TTC549 (cell line): ENCODE results near the gene NDST1.

Experiments
- FAIRE-seq: peaks from 2 replicates; lab custom pipeline; 2012; peaks lifted over from hg19 to GRCh38; lab: Jason Lieb, UNC

The NDST1 gene

DNA sequence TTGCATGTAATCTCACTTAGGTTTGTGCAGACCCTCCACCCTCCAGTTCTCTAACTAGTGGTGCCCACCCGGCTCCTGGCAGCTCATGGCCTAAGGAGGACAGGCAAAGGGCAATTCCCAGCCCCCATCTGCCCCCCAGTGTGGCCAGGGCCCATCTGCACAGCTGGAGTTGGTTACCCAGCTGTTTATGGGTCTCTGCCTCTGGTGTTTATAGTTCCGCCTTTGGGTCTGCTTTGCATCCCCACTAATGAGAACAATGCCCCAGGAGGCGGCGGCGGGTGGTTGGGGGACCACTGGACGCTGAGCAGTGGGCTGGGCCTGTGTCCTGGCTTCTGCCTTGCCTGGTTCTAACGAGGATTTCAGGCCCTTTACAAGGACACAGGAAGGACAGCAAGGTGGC, 62.4 kb downstream of the NDST1 start:
- FAIRE-seq, result no peak

DNA sequence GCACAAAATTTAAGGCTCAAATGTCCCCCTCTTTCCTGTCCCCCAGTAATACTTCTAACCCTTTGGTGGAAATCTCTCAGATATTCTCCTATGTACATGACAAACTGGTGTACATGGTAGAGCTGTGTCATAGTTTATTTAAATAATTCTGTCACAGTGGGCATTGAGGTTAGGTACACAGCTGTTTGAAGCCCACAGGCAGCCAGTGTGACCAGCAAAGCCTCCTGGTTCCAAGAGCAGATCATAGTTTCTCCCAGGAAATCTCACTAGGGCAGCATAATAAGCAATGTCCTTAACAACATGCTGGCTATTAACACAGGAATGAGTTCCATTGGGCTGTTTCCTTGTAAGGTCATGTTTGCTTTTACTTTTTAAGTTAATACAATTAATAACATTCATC, 63.9 kb downstream of the NDST1 start:
- FAIRE-seq, result no peak

- no peak for FAIRE-seq
These were observed 65.3 kb downstream of the NDST1 start for GRCh38 chr5:150573216-150573615.

- no peak for FAIRE-seq
These were observed 66.2 kb downstream of the NDST1 start for GRCh38 chr5:150573867-150574817.

- FAIRE-seq, result no peak
These were observed 67.1 kb downstream of the NDST1 start for GRCh38 chr5:150574818-150575547.

DNA sequence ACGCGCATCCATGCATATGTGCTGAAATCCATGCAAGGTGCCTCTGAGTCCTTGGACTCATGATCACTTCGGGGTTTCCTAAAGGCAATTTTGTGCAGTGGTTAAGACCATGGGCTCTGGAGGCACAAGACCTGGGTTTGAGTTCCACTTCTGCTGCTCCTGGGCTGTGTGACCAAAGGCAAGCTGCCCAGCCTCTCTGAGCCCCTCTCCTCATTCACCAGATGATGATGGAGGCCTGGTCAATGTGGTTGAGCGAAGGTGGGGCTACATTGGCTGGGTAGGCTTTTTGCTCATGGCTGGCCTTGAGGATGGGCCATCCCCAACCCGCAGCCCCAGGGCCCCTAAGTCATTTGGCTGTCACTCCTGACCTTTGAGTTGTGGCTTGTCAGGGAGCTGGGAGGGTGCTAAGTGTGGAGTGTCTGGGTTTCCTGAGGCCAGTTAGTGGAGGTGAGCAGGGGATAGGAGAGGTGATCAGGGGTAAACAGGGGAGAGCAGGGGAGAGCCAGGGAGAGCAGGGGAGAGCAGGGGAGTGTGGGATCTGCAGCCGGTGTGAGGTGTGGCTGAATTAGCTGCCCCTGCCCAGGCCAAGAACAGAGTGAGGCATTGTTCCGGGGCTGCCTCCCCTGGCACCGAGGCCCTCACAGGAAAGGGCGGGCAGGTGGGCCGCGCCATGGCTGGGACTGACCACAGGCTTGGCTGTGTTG, 68.0 kb downstream of the NDST1 start:
- no peak for FAIRE-seq

- no peak for FAIRE-seq
These were observed 68.6 kb downstream of the NDST1 start for GRCh38 chr5:150576449-150576949.

GRCh38 chr5:150577378-150578139, 69.6 kb downstream of the NDST1 start:
- FAIRE-seq, result no peak

GRCh38 chr5:150578781-150579461, 71.0 kb downstream of the NDST1 start:
- FAIRE-seq, result no peak

- no peak for FAIRE-seq
These were observed 71.8 kb downstream of the NDST1 start for GRCh38 chr5:150579462-150580400.

- no peak for FAIRE-seq
These were observed 73.0 kb downstream of the NDST1 start for GRCh38 chr5:150580917-150581316.

- FAIRE-seq, result no peak
These were observed 74.5 kb downstream of the NDST1 start for GRCh38 chr5:150582241-150583109.

GRCh38 chr5:150583541-150584225, 75.8 kb downstream of the NDST1 start:
- no peak for FAIRE-seq

DNA sequence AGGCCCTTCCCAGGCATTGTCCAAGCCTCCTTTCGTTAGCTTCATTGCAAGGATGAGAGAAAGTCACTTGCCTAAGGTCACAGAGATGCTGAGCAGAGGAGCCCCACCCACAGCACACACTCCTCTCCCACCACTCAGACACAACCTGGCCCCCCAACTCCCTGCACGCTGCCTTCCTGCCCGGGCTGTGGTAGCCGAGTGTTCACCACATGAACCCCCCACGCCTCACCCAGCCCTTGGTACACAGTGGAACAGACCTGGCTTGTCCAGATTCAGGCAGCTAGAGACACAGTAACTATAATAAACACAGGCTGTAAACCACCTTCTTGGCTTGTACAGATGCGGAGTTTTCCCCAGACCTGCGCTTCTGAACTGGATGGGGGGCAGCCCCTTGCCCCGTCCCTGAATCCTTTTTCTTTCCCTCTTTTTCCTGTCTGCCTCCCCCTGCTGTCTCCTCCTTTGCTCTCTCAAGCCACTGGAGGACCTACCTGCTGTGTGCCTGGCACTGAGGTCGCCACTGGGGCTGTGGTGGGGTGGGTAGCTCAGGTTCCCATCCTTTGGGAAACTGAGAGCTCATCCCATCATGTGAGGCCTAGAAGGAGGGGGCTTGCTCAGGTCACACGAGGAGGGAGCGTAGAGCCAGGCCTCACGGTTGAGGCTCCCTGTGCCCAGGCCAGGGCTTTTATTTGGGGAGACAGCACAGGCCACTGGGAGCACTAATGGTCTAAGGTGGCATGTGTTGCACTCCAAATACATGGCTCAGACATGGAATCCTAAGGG, 76.8 kb downstream of the NDST1 start:
- no peak for FAIRE-seq

- FAIRE-seq, result no peak
These were observed 77.9 kb downstream of the NDST1 start for GRCh38 chr5:150585781-150586341.

DNA sequence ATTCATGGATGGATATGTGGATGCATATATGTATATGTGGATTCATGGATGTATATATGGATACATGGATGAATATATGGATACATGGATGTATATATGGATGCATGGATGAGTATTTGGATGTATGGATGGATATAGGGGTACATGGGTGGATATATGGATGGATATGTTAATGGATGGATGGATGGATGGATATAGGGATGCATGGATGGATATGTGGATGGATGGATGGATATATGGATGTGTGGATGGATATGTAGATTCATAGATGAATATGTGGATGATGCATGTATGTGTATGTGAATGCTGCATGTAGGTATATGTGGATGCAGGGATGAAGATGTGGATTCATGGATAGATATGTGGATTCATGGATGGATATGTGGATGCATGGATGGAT, 79.1 kb downstream of the NDST1 start:
- FAIRE-seq, result no peak

GRCh38 chr5:150587856-150588595, 80.1 kb downstream of the NDST1 start:
- no peak for FAIRE-seq
